T-helper 22 cell (primary cell): ENCODE data around the gene SLC35F6.
A peak's percentile ranks its signal among the peaks of the same experiment; 100 is the strongest.
"Not testable (repeated sequence)": the region's sequence is repeated elsewhere in the genome, so short reads cannot be mapped to it uniquely, and the experiment has no call there.

Source experiments
- DNase-seq: peaks from one replicate; pipeline ENCODE4 v3.0.0-alpha.2; 2020; ENCODE audit warnings: low read depth

Gene SLC35F6

DNA sequence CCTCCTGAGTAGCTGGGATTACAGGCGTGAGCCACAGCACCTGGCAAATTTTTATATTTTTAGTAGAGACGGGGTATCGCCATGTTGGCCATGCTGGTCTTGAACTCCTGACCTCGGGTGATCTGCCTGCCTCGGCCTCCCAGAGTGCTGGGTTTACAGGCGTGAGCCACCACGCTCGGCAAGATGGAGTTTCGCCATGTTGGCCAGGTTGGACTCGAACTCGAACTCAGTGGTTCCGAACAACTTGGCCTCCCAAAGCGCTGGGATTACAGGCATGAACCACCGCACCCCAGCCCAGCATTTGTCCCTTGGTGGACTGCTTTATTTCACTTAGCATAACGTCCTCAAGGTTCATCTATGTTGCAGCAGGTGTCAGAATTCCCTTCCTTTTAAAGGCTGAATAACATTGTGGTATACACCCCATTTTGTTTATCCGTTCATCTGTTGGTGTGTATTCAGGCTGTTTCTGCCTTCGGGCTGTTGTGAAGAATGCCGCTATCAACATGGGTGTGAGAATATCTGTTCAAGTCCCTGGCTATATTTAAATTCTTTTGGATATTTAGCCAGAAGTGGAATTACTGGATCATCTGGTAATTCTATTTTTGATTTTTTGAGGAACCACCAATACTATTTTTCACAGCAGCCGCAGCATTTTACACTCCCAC is 20.6 kb downstream of the SLC35F6 start:
- no peak for DNase-seq

DNA sequence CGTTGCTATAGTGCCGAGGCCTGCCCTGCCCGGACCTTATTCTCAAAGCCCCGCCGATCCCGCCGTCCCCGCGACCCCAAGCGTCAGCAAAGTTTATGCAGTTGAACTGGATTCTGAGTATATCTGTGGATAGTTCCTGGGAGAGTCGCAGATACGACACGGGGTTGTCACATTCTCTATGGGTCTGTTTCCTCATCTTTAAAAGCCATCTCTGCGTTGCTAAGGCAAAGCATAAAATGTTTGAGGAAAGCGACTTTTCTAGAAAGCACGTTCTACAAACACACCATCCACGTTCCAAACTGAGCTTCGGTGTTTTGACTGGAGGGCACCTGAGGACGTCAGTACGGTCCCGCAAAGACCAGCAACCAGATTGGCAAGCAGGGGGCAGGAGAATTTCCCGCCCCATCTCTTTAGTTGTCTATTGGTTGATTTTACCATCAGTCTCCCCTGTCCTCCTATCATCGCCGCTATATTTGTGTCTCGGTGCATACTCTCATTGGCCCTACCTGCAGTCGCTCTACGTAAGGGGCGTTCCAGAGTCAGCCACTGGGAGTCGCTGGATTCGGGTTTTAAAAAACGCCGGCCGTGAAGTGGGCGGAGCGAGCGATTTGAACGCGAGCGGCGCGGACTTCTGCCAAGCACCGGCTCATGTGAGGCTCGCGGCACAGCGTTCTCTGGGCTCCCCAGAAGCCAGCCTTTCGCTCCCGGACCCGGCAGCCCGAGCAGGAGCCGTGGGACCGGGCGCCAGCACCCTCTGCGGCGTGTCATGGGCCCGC is 21.5 kb downstream of the SLC35F6 start, which contains the start of gene CENPA:
Gene CENPA (plus strand): TSS at position 626 of the 776 bp plus-strand sequence. CDS start 141 bp downstream, at position 767.
- DNase-seq: peak; percentile 91

DNA sequence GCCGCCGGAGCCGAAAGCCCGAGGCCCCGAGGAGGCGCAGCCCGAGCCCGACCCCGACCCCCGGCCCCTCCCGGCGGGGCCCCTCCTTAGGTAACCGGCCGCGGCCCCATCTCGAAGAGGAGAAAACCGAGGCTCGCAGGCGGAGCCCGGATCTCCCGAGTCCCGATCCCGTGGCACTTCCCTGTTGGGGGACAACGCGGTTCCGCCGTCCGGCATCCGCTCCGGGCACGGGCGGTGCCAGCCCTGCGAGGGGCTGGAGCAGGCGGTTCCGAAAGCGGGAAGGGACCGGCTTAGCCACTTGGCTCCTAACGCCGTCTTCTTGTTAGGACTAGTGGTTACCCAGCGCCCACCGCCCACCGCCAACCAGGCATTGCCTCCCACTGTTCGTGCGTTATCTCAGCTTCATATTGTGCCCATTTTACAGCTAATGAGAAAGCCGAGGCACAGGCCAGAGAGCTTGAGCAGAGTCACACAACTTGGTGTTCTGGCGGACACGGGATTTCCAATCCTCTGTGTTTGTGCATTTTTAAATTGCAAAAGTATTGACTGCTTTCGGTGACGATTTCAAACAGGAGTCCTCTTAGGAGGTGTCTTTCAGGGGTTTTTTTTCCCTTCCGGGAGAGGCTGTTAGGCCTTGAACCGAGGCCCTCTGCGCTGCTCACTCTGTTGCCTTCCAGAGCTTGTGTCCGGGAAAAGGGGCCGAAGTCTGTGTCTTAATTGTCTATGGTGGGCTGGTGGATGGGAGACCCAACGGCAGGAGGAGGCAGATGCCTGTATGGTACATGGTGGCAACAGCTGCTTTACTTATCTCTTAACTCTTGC is 22.3 kb downstream of the SLC35F6 start:
- no peak for DNase-seq

DNA sequence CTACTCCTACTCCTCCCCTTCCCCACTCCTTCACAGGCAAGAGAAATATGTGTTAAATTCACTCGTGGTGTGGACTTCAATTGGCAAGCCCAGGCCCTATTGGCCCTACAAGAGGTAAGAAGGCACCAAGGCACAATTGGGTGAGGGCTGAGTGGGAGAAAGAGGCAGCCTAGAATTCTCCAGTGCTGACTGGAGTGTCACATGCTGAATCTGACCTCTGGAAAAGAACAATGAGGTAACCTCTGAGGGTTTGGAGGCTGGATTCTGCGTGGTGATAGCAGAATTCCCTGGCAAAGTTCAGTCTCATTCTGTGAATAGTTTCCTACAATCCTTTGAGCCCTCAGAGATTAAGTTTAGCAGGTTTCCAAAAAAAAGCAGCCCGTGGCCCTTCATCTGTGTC is 28.6 kb downstream of the SLC35F6 start:
- DNase-seq: no peak

DNA sequence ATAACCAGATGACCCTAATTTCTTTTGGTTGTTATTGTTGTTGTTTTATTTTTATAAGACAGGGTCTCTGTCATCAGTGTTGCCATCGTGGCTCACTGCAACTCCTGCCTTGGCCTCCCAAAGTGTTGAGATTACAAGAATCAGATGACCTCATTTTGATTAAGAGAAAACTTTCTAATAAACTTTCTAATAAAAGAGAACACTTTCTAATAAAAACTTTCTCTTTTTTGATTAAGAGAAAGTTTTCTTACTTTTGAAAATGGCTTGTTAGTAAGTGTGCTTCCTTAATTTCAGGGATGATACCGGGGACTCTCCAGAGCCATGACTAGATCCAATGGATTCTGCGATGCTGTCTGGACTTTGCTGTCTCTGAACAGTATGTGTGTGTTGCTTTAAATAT is 29.4 kb downstream of the SLC35F6 start:
- no peak for DNase-seq

DNA sequence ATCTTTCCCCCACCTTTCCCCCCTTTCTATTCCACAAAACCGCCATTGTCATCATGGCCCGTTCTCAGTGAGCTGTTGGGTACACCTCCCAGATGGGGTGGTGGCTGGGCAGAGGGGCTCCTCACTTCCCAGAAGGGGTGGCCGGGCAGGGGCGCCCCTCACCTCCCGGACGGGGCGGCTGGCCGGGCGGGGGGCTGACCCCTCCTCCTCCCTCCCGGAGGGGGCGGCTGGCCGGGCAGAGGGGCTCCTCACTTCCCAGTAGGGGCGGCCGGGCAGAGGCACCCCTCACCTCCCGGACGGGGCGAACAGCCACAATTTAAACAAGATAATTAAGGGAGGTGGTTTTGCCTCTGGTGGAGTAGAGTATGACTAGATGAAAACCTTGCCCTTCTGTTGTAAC is 31.1 kb downstream of the SLC35F6 start:
- DNase-seq: not testable (repeated sequence)

DNA sequence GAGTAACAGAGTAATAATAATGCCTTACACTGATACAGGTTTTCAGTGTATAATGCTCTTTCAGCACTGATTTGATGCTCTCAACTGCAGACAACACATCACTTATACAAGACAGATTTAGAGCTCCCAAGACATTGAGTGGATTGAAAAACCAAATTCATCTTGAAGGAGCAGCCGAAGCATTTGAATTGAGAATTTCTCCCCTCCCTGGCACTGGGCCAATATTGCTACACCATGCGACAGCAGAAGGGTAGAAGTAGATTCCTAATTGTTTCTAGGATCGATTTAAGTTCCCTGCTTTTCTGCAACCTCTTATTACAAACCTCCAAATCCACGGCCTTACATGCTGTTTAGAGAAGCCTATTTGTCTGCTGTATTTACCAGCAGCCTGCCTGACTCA is 37.2 kb downstream of the SLC35F6 start:
- no peak for DNase-seq

DNA sequence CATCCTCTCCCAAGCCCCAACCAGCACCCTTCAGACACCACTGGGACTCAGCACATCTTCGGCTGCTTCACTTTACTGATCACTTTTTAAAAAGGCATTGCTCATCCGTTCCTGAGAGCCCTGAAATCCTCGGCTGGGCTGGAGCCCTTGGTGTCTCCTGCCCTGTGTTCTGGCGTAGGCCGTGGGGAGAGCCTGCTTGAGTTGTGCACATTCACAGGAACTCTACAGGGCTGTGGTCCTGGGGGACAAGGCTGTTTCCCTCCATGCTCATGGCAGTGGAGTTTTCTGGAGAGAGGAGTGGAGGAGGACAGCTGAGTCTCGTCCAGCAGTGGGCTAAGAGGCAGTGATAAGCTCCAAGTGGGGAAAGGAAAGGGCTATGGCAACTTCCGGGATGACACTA is 37.7 kb downstream of the SLC35F6 start:
- no peak for DNase-seq

DNA sequence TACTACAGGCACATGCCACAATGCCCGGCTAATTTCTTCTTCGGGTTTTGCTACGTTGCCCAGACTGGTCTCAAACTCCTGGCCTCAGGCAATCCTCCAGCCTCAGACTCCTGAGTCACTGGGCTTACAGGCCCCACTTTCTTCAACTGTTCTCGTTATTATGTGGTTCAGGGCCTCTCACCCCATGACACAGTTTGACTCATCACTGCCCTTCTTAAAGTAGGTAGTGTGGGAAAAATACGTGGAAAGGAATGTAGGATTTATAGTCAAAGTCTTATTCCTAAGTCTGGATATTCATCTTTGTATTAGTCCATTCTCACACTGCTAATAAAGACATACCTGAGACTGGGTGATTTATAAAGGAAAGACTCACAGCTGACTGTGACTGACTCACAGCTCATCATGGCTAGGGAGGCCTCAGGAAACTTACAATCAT is 41.2 kb downstream of the SLC35F6 start:
- no peak for DNase-seq

DNA sequence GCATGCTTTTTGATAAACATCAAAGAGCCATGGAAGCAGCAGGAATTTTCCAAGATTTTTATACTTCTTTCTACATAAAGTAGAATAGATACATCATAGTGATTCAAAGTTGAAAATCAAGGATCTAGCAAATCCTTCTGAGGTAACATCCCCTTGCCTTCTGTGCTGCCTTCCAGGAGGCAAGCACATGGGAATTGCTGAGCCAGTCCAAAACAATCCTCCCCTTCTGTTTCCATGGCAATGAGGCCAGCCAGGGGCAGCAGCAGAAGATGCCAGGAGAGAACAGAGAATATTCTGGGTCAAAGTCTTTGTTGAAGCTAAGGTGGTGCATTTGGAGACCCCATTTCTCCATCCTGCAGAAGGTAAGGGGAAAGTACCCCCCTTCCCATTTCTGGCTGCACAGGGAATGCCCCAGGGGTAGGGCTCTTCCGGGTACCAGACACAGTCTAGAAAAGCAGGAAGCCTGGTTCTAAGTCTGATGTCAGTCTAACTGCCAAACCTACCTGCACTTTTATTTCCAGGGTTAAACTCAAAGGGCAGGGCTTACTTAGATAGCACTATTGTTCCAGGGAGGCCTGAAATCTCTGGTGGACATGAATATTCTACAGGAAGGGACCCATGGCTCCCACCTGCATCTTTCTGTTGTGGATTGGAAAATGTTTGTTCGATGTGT is 43.8 kb downstream of the SLC35F6 start:
- no peak for DNase-seq

DNA sequence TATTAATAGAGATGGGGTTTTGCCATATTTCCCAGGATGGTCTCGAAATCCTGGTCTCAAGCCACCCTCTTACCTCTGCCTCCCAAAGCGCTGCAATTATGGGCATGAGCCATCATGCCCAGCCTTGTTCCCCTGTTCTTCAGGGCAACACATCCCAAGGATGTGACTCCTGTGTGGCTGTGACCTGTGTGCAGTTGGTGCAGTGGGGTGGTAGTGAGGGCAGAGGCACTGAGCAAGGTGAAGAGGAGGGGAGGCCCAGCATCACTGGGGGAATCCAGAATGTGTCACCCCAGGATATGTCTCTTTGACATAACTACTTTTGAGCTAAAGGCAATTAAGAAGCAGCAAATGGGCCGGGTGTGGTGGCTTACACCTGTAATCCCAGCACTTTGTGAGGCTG is 45.1 kb downstream of the SLC35F6 start:
- no peak for DNase-seq

DNA sequence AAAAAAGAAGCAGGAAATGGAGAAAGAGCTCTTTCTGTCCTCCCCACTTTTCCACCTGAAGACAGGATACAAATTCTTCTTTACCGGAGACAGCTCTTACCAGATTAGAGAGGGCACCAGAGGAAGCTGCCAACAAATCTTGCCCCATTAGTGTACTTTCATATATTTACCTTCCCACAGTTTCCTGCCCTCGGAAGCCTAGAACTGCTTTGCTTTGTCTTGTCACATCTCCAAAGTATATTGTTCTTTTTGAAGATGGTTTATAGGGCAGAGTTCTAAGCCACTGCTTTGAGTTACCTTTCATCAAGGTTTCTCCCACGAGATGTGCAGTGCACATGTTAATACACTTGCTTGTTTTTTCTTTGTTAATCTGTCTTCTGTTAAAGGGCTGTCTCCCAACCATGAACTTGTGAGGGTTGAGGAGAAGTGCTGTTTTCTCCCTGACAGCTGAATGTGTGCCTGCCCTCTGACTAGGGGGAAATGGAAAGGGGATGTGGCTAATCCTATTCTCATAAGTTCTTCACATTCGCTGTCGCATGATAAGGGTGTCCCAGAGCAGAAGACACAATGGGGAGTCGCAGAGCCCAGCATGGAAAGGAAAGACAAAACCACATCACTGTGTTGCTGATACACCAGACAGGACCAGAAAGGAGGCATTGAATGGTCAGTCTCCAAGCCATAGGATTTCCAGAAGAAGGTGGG is 45.9 kb downstream of the SLC35F6 start:
- no peak for DNase-seq

DNA sequence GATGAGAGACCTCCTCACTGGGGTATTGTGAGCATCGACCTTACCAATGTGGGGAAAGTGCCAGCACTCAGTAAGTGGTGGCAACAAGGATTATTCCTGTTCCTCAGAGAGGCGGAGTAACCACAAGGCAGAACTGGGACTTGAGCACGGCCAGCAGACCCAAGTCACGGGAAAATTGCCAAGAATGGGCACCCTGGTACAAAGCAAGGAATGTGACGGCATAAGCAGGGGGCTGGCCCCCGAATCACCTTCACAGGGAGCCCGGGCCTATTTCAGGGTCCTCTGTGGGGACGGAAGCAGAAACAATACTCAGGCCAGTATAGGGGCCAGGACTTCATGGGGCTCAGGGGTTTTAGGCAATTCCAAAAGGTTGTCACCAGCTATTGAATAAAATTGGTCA is 47.2 kb downstream of the SLC35F6 start:
- DNase-seq: no peak

DNA sequence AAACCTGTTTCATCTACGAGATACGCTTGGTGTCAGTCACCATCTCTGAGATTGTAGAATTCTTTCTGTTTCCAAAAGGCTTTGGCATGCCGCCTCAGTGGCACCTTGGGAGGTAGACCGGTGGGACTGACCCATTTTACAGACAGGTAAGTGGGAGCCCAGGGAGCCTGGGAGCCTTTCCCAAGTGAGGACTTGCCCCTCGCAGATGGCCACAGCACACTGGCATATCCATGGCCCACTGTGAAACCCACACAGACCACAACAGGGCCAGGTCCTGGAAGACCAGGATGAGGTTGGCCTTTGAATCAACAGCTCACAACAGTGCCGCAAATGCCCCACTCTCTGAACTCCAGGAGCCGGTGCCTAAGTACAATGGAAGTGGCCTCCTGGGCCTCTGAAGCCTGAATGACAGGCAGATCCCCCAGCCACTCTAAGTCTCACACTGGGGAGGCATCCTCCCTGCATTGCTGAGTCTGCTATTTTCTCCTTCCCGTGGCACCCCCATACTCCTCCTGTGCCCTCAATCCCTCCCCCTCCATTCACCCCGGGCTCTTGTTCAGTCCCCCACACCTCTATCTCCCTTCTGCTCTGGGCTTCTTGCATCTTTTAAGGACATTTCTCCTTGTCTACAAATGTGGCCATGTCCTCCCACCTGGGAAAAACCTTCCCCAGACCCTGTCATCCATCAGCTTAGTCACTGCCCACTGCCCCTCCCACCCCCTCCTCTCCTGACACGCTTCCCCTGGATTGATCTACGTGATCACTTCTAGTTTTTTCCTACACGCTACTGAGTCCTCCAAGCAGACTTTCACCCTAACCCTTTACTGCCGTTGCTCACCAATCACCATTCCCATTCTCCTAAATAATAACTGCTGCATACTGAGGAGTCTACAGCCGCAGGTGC is 48.0 kb downstream of the SLC35F6 start:
- no peak for DNase-seq

DNA sequence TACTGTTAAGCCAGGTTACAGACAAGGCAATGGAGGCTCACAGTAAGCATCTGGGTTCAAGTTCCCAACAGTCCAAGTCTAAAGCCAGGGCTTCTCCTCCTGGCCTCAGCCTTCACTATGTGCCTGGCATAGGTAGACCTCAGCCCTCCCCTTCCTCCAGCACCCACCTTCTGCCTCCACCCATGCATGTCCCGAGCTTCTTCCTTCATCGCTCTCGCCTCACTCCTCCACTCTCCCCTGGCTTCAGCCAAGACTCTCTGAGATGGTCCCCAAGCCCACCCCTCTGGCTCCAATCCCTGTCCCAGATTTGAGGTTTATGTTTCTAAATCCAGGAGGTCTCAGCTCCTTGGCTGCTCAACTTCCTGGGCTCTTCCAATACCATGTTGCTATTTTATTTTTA is 48.6 kb downstream of the SLC35F6 start:
- no peak for DNase-seq

DNA sequence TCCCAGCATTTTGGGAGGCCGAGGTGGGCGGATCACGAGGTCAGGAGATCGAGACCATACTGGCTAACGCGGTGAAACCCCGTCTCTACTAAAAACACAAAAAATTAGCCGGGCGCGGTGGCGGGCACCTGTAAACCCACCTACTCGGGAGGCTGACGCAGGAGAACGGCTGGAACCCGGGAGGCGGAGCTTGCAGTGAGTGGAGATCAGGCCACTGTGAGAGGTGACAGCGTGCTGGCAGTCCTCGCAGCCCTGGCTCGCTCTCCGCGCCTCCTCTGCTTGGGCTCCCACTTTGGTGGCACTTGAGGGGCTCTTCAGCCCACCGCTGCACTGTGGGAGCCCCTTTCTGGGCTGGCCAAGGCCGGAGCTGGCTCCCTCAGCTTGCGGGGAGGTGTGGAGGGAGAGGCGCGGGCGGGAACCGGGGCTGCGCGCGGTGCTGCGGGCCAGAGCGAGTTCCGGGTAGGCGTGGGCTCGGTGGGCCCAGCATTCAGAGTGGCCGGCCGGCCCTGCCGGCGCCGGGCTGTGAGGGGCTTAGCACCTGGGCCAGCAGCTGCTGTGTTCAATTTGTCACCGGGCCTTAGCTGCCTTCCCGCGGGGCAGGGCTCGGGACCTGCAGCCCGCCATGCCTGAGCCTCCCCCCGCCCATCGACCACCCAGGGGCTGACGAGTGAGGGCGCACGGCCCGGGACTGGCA is 50.1 kb downstream of the SLC35F6 start:
- not testable (repeated sequence) for DNase-seq

DNA sequence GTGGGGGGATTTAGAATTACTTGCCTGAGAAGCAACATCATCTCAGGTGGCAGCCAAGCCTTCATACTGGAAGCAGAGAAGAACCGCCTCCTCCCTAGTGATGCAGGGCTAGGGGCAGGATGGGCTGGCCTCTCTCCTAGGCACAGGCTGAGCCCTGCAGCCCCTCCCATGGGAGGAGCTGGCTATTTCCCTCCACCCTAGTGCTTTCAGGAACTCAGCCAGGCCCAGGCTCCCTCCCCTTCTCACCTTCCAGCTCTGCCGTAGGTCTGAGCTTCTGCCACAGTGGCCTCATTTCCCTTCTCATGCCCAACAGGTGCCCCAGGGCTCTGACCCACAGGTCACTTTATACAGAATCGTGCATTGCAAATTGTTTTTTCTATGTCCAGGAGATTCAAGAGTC is 52.8 kb downstream of the SLC35F6 start:
- no peak for DNase-seq

DNA sequence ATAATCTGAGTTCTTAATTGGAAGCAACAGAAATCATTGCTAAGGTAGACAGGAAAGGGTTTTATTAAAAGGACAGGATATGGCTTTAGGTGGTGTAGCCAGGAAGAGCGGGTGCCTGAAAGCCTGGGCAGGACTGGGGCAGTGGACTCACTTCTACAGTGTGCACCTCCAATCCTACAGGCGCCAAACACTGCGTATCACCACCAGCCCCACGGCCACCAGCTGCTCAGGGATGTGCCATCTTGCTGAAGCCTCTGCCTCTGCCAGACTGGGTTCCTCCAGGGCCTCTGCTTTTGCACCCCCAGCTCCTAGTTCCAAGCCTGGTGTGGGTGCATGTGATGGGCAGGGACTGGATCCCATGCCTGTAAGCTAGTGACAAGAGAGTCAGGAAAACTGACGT is 54.2 kb downstream of the SLC35F6 start:
- no peak for DNase-seq

DNA sequence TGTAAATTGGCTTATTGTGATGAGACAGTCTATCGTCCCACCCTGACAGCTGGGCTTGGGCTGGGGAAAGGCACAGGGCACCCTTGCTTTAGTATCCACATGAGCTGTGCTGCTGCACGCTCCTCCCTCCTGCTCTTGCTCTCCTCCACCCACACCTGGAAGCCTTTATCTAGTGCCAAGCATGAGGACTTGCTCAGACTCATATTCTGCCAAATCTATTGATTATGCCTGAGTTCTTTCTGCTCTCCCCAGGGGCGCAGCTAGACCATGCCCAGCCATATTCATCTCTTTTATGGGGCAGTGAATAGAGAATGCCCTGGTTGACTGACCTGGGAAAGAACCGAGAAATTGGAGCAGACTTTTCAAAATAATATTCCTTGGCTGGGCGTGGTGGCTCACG is 54.9 kb downstream of the SLC35F6 start:
- no peak for DNase-seq

DNA sequence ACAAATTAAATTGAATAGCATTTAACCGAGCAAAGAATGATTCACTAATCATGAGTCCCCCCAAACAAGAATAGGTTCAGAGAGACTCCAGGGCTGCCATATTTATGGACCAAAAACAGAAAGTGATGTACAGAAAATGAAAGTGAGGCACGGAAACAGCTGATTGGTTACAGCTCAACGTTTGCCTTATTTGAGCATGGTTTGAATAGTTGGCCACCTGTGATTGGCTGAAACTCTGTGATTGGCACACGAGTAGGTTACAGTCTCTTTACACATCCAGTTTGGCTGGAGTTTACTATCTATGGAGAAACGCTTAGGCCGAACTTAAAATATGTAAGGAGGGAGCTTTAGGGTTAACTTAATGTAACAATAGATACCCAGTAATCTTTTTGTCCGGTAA is 56.8 kb downstream of the SLC35F6 start:
- DNase-seq: no peak
